Chondrocyte (in vitro differentiated cells): Measurements from ENCODE around the gene AP1S1. TPM values are rescaled to one million over a fixed set of nuclear protein-coding genes. Genes with fewer than 3 reads are reported as not detected.
"Not testable (repeated sequence)": the region's sequence is repeated elsewhere in the genome, so short reads cannot be mapped to it uniquely, and the experiment has no call there.

Source experiments
- DNase-seq: peaks from one replicate; pipeline ENCODE4 v3.0.0; 2021; ENCODE audit warnings: mixed read lengths, low spot score
- H3K27ac Mint-ChIP-seq: one replicate; pipeline ENCODE4 v1.8.0; 2021; ENCODE audit warnings: mild to moderate bottlenecking, moderate library complexity, mixed read lengths; ENCODE audit not compliant: unreplicated experiment
- H3K27me3 Mint-ChIP-seq: 2 replicates; pipeline ENCODE4 v1.8.0; 2021; ENCODE audit warnings: low read depth, mixed read lengths
- H3K36me3 Mint-ChIP-seq: 2 replicates; pipeline ENCODE4 v1.8.0; 2021; ENCODE audit warnings: low read depth, mixed read lengths
- H3K4me1 Mint-ChIP-seq: 2 replicates; pipeline ENCODE4 v1.8.0; 2021; ENCODE audit warnings: low read depth, mild to moderate bottlenecking, mixed read lengths
- H3K4me3 Mint-ChIP-seq: one replicate; pipeline ENCODE4 v1.8.0; 2021; ENCODE audit warnings: mild to moderate bottlenecking, moderate library complexity, mixed read lengths; ENCODE audit not compliant: unreplicated experiment
- H3K9me3 Mint-ChIP-seq: 2 replicates; pipeline ENCODE4 v1.8.0; 2021; ENCODE audit warnings: low read depth, mixed read lengths
- long read RNA-seq: library from polyadenylated mRNA; stranded (forward); transcript quantifications from one replicate; pipeline ENCODE4 v2.0.0, GENCODE V29; 2021
- total RNA-seq: library from RNA; stranded (reverse); gene quantifications from 3 replicates; pipeline ENCODE4 v1.2.1, GENCODE V29; 2021
- TF ChIP-seq, protein P1 (sequence below): fragments of 200-600 bp; sonication (generic); IDR thresholded peaks from 2 replicates; pipeline ENCODE4 v1.5.0; 2021; ENCODE audit warnings: antibody characterized with exemption, mild to moderate bottlenecking, moderate library complexity

Gene AP1S1
- total RNA-seq: 55.9 to 60.5 TPM (median 60.4 TPM) in 3 replicates
- long read RNA-seq, transcript AP1S1-201 (5 exons, 1,303 nt): major isoform, 13 of 17 reads
- long read RNA-seq, partial matches to known transcripts: 1 of 17 reads
- long read RNA-seq, other reads (novel, unspliced or antisense): 2 of 17 reads

DNA sequence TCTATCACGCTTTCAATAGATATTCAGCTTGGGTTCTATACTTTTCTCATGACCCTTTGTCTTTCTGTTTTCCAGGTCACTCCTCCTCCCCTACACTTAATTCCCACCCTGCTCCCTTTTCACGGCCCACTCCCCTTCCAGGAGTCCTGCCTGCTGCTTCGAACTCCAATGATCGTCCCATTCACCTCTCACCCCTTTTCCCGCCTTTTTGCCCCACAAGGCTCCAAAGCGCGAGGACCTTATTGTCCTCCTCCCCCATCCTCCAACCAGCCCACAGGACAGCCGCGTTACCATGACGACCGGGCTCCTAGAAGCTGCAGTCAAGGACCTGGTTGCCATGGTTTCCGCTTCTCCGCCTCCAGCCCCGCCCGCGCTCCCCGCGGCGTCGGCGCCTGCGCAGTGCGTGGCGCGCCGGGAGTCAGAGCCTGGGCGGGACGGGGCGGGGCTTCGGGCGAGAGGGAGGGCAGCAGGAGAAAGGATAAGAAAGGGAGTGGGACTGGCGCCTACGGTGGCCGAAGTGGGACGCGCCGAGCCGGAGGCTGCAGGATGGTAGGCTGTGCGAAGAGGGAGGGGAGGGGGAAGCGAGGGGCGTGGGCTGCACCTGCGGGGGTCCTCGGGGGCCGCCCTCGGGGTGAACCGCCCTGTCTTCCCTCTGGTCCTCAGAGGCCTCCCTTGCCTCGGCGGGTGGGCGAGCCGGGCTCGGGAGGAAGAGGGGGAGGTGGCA is at the start of gene AP1S1:
Gene AP1S1 (plus strand): TSS at position 508 of the 724 bp plus-strand sequence. CDS start 39 bp downstream, at position 547.
- Mint-ChIP-seq H3K27ac (peak within 1 kb of the TSS; percentile 47), H3K4me1 (peaks cover 13% of the 10 kb centered on the region), H3K36me3 (peaks cover 11% of the 10 kb centered on the region), H3K9me3 (no peaks in the 10 kb centered on the region), H3K27me3 (no peaks in the 10 kb centered on the region), H3K4me3 (peak within 1 kb of the TSS; percentile 80)
- DNase-seq: peak; percentile 96
- TF ChIP-seq, protein P1, sequence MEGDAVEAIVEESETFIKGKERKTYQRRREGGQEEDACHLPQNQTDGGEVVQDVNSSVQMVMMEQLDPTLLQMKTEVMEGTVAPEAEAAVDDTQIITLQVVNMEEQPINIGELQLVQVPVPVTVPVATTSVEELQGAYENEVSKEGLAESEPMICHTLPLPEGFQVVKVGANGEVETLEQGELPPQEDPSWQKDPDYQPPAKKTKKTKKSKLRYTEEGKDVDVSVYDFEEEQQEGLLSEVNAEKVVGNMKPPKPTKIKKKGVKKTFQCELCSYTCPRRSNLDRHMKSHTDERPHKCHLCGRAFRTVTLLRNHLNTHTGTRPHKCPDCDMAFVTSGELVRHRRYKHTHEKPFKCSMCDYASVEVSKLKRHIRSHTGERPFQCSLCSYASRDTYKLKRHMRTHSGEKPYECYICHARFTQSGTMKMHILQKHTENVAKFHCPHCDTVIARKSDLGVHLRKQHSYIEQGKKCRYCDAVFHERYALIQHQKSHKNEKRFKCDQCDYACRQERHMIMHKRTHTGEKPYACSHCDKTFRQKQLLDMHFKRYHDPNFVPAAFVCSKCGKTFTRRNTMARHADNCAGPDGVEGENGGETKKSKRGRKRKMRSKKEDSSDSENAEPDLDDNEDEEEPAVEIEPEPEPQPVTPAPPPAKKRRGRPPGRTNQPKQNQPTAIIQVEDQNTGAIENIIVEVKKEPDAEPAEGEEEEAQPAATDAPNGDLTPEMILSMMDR: no peak

DNA sequence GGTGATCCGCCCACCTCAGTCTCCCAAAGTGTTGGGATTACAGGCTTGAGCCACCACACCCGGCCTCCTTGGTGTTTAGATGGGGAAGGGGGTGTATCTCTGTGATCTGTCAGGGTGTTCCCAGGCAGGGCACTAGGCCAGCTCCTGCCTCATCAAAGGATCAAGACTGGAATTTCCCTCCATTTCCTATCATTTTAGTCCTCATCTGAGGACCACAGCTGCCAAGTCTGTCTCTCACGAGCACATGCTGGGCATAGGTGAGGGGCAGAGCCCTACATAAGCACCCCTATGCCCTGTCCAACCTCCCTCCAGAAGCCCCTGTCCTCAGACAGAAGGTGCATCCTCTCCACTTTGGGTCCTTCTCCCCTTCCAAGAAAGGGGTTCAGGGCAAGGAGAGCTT is 49.5 kb upstream of the AP1S1 start:
- Mint-ChIP-seq H3K4me1 (peaks cover 71% of the 10 kb centered on the region), H3K27ac (peak overlapping the region; percentile 17), H3K4me3 (no peak overlapping the region), H3K9me3 (no peaks in the 10 kb centered on the region), H3K36me3 (no peaks in the 10 kb centered on the region), H3K27me3 (no peaks in the 10 kb centered on the region)
- TF ChIP-seq, protein P1: no peak
- no peak for DNase-seq

DNA sequence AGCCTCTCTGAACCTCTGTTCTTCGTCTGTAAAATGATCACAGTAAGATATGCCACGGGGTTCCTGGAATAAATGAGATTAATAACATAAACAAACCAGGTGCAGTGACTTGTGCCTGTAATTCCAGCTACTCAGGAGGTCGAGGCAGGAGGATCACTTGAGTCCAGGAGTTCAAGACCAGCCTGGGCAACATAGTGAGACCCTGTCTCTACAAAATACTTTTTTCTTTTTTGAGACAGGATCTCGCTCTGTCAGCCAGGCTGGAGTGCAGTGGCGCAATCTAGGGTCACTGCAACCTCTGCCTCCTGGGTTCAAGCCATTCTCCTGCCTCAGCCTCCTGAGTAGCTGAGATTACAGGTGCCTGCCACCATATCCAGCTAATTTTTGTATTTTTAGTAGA is 49.0 kb upstream of the AP1S1 start:
- not testable (repeated sequence) for DNase-seq, H3K27me3 Mint-ChIP-seq, H3K36me3 Mint-ChIP-seq, H3K27ac Mint-ChIP-seq, H3K4me3 Mint-ChIP-seq, H3K9me3 Mint-ChIP-seq
- H3K4me1 Mint-ChIP-seq: peaks cover 68% of the 10 kb centered on the region

DNA sequence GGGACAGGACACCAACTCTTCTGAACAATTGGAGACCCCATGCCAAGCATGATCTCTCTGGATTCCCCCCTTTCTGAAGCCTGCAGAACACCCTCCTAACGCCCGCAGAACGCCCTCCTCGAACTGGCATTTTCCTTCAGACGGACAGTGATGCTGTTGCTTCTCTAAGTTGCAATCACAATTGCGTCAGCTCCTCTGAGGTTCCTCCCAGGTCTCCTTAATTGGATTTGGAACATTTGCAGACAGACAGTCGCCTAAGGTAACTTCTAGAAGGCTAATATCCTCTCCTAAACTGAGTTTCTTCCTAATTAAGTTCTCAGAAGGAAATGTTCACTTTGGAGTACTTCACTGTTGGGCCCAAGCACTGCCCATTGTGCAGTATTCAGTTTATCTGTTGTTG is 47.9 kb upstream of the AP1S1 start:
- Mint-ChIP-seq H3K4me1 (peaks cover 65% of the 10 kb centered on the region), H3K27me3 (no peaks in the 10 kb centered on the region), H3K4me3 (no peak overlapping the region), H3K36me3 (no peaks in the 10 kb centered on the region), H3K27ac (no peak overlapping the region), H3K9me3 (no peaks in the 10 kb centered on the region)
- TF ChIP-seq, protein P1: no peak
- no peak for DNase-seq

DNA sequence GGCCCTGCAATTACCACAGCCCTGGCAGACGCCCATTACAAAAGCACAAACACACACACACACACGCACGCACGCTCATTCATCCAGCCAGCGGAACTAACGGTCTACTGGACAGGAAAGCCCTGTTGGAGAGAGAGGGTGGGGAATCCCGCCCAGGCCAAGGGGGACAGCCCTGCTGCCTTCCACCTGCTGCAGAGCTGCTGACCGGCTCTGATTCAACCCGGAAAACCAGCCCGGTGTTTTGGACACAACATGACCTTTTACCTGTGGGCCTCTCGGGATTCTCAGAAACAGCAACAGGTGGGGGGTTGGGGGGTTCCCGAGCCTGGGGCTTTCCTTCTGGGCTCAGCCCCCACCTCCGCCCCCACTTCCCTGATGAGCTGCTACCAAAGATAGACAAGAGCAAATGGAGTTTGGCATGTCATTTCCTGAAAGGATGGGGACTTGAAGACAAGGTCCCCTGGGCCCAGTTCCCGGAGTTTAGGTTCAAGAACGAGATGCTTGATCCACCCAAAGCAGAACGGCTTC is 45.9 kb upstream of the AP1S1 start:
- Mint-ChIP-seq H3K9me3 (no peaks in the 10 kb centered on the region), H3K4me3 (no peak overlapping the region), H3K27ac (peak overlapping the region; percentile 59), H3K4me1 (peaks cover 67% of the 10 kb centered on the region), H3K27me3 (no peaks in the 10 kb centered on the region), H3K36me3 (no peaks in the 10 kb centered on the region)
- no peak for DNase-seq
- TF ChIP-seq, protein P1: no peak
